Measurements from ENCODE around the gene ARHGAP12.

- TF ChIP-seq FOXP4 (CRISPR knock-in tag; IDR thresholded peaks at IDR 0.05), result no peak
- TF ChIP-seq, protein P1, sequence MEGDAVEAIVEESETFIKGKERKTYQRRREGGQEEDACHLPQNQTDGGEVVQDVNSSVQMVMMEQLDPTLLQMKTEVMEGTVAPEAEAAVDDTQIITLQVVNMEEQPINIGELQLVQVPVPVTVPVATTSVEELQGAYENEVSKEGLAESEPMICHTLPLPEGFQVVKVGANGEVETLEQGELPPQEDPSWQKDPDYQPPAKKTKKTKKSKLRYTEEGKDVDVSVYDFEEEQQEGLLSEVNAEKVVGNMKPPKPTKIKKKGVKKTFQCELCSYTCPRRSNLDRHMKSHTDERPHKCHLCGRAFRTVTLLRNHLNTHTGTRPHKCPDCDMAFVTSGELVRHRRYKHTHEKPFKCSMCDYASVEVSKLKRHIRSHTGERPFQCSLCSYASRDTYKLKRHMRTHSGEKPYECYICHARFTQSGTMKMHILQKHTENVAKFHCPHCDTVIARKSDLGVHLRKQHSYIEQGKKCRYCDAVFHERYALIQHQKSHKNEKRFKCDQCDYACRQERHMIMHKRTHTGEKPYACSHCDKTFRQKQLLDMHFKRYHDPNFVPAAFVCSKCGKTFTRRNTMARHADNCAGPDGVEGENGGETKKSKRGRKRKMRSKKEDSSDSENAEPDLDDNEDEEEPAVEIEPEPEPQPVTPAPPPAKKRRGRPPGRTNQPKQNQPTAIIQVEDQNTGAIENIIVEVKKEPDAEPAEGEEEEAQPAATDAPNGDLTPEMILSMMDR (IDR thresholded peaks at IDR 0.05), result no peak
- no peak for TF ChIP-seq NR3C1 (CRISPR knock-in tag; conservative IDR thresholded peaks at IDR 0.05; ENCODE audit: low read depth)
- TF ChIP-seq, protein P2, sequence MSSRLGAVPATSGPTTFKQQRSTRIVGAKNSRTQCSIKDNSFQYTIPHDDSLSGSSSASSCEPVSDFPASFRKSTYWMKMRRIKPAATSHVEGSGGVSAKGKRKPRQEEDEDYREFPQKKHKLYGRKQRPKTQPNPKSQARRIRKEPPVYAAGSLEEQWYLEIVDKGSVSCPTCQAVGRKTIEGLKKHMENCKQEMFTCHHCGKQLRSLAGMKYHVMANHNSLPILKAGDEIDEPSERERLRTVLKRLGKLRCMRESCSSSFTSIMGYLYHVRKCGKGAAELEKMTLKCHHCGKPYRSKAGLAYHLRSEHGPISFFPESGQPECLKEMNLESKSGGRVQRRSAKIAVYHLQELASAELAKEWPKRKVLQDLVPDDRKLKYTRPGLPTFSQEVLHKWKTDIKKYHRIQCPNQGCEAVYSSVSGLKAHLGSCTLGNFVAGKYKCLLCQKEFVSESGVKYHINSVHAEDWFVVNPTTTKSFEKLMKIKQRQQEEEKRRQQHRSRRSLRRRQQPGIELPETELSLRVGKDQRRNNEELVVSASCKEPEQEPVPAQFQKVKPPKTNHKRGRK (CRISPR knock-in tag; IDR thresholded peaks at IDR 0.05; ENCODE audit: borderline replicate concordance), result no peak
Observed at GRCh38 chr10:31972519-31973041, 43.9 kb upstream of the ARHGAP12 start.
